UCSD-AML1 (cell line): ENCODE measurements around the gene WDFY4.
A peak's percentile ranks its signal among the peaks of the same experiment; 100 is the strongest.

Experiments
- DNase-seq: peaks from one replicate; lab custom pipeline; 2025; ENCODE audit not compliant: unreplicated experiment; lab: John Stamatoyannopoulos, UW

Gene WDFY4

DNA sequence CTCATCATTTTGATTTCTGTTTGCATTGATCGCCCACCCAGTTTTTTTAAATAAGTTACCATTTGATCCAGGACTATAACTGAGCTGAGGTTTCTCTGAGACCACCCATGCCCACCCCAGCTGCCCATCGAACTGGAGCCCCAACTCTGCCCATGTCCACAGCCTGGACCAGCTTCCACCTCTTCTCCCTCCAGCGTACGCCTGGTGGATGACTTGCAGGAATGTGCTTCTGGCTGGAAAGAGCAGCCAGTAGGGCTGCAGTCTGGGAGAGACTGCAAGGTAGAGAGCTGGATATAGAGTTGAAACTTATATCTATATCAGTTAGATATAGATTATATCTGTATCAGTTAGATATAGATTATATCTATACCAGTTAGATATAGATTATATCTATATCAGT is 280.8 kb downstream of the WDFY4 start:
- no peak for DNase-seq

DNA sequence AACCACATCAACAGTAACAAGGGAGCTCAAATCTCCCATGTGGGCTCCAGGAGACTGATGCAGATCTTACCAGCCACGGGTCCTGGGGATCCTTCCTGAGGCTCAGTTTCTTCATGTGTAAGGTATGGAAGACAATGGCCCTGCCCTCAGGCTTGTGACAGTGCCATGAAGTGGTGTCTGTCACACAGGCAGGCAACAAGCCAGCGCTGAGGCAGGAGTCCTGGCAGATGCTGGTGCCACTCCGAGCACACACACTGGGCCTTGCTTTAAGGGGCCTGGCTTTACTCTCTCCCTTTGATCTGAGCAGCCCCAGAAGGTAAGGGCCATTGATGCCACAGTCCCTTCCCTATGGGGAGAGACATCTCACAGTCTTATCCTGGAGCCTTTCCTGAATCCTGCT is 283.4 kb downstream of the WDFY4 start:
- DNase-seq: no peak

GRCh38 chr10:48970046-48970445 is 285.4 kb downstream of the WDFY4 start:
- DNase-seq: no peak

GRCh38 chr10:48970654-48971053 is 286.0 kb downstream of the WDFY4 start:
- no peak for DNase-seq

GRCh38 chr10:48973065-48973464 is 288.4 kb downstream of the WDFY4 start:
- no peak for DNase-seq

GRCh38 chr10:48974510-48975156 is 290.0 kb downstream of the WDFY4 start:
- no peak for DNase-seq

DNA sequence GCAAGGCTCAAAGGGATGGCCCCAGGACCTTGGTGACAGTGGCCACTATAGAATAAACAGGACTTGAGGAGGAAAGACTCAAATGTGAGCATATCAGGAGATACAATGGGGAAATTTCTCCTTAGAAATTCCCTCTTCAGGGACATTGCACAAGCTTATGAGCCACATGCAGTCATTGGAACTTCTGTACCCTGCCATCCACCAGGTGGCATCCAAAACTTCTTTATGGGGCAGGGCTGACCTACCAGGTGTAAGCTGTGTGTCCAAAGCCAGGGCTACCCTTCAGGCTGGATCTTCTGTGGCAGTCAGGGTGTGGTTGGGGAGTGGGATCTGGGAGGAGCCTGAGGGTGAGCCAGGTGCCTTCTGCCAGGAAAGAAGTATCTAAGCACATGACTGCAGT is 291.5 kb downstream of the WDFY4 start:
- no peak for DNase-seq

DNA sequence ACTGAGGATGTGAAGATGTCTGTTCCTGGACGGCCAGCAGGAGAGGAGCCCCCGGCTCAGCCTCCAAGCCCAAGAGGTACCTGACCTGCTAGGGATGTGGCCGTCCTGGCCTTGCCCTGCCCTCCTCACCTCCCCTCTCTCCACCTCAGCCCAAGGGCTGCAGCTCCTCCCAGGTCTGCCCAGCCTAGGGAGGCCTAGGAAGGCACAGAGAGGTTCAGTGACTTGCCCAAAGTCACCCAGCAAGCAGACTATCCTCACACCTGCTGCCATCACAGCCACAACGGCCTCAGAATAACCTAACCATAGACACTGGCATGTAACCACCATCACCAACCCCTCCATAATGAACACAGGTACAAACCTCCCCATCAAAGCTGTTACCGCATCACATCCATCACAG is 293.6 kb downstream of the WDFY4 start:
- no peak for DNase-seq

- peak; percentile 19 for DNase-seq
Observed at GRCh38 chr10:48981310-48981907, 296.7 kb downstream of the WDFY4 start.

- DNase-seq: no peak
Observed at GRCh38 chr10:48982584-48982983, 297.9 kb downstream of the WDFY4 start.

GRCh38 chr10:48983648-48984351 is 299.1 kb downstream of the WDFY4 start:
- DNase-seq: no peak

DNA sequence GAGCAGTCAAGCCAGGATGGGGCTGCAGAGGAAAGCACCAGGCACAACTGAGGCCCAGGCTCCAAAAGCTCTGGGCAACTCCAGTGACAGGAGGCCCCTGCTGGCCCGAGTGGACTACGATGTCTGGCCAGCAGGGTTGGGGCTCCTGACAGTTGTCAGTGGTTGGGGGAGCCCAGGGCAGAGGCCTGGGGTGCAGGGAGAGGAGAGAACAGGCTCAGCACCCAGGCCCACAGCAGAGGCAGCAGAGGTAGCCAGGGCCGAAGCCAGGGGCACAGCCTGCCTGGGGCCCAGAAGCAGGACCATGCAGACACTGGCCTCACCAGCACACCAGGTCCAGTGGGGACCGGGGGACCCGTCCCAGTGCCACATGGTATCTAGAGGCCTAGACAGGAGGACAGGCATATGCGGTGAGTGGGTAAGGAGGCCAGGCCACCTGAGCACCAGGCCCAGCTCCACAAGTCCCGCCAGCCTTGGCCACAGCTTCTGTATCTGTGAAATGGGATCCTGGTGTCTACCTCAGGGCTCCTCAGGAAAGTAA is 301.0 kb downstream of the WDFY4 start:
- DNase-seq: no peak

- no peak for DNase-seq
Observed at GRCh38 chr10:48990226-48990625, 305.6 kb downstream of the WDFY4 start.

DNA sequence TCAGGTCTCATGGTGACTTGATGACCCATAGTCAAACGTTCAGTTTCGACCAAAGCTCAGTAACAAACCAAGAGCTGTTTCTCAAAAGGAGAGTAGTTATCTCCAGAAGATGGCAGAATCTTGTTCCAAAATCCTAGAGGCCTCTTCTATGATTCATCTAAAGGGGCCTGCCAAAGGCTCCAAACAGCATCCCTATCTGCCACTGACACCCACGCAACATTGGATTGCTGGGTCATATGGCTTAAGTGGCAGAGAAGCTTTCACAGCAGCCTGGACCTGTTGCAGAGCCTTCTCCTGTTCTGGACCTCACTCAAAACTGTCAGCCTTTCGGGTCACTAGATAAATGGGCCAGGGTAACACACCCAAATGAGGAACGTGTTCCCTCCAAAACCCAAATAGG is 309.0 kb downstream of the WDFY4 start:
- DNase-seq: no peak

- DNase-seq: no peak
Observed at GRCh38 chr10:48996329-48996728, 311.7 kb downstream of the WDFY4 start.

DNA sequence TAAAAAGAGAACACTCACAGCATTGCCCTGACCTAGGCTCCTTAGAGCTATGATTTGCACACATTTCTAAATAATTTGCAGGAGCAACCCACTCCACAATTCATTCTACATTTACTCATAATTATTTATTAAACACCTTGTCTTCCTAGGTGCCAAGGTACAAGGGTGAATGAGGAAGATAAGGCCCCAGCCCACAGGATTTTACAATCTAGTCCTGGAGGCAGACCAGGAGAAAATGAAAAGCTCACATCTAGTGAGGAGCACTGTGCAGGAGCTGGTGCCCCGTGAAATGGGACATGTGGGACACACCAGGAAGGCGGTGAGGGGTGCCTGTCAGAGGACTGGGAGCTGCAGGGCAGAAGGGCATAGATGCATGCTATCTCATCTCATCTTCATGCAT is 314.7 kb downstream of the WDFY4 start:
- DNase-seq: no peak

- no peak for DNase-seq
Observed at GRCh38 chr10:49000437-49001398, 316.0 kb downstream of the WDFY4 start.

- no peak for DNase-seq
Observed at GRCh38 chr10:49001402-49001801, 316.7 kb downstream of the WDFY4 start.

GRCh38 chr10:49001870-49002672 is 317.4 kb downstream of the WDFY4 start:
- no peak for DNase-seq

- DNase-seq: no peak
Observed at GRCh38 chr10:49005270-49005669, 320.6 kb downstream of the WDFY4 start.
